HG02571 (cell line): ENCODE data around the gene OR13C3.
"Not testable (repeated sequence)": the region's sequence is repeated elsewhere in the genome, so short reads cannot be mapped to it uniquely, and the experiment has no call there.

Experiments
- ATAC-seq: cut with Tn5 transposase; IDR thresholded peaks from one replicate; pipeline ENCODE4 v1.9.1; 2021; ENCODE audit warnings: mild to moderate bottlenecking, moderate library complexity; ENCODE audit not compliant: unreplicated experiment

Gene OR13C3

GRCh38 chr9:104536756-104537155, at the start of gene OR13C3:
Gene OR13C3 (minus strand): TSS chr9:104536856. CDS start chr9:104536723, 133 bp downstream.
- ATAC-seq = no peak

GRCh38 chr9:104580562-104580961, 43.9 kb upstream of the OR13C3 start:
- ATAC-seq = no peak

- no peak for ATAC-seq
These were observed 40.6 kb upstream of the OR13C3 start for GRCh38 chr9:104577263-104577662.

GRCh38 chr9:104575456-104575855, 38.8 kb upstream of the OR13C3 start:
- ATAC-seq = no peak

GRCh38 chr9:104572612-104573011, 36.0 kb upstream of the OR13C3 start:
- no peak for ATAC-seq

GRCh38 chr9:104568868-104569267, 32.2 kb upstream of the OR13C3 start, which contains the start of gene OR13C8:
Gene OR13C8 (plus strand): TSS chr9:104569168. CDS start chr9:104569168, 0 bp downstream.
- ATAC-seq = no peak

GRCh38 chr9:104564358-104564757, 27.7 kb upstream of the OR13C3 start:
- ATAC-seq = no peak

GRCh38 chr9:104556830-104557634, 20.4 kb upstream of the OR13C3 start:
- ATAC-seq = no peak

- ATAC-seq = no peak
These were observed 18.9 kb upstream of the OR13C3 start for GRCh38 chr9:104555521-104555920.

GRCh38 chr9:104553261-104553660, 16.6 kb upstream of the OR13C3 start:
- no peak for ATAC-seq

GRCh38 chr9:104544644-104545043, 8.0 kb upstream of the OR13C3 start:
- no peak for ATAC-seq

- no peak for ATAC-seq
These were observed 2.6 kb upstream of the OR13C3 start for GRCh38 chr9:104539275-104539674.

- ATAC-seq = no peak
These were observed 9.5 kb downstream of the OR13C3 start, which contains the start of gene OR13C4 for GRCh38 chr9:104527109-104527508. Gene OR13C4 (minus strand): TSS chr9:104527209. CDS start chr9:104527209, 0 bp downstream.

GRCh38 chr9:104520241-104520640, 16.4 kb downstream of the OR13C3 start:
- not testable (repeated sequence) for ATAC-seq

- no peak for ATAC-seq
These were observed 21.8 kb downstream of the OR13C3 start for GRCh38 chr9:104514901-104515300.

- no peak for ATAC-seq
These were observed 30.1 kb downstream of the OR13C3 start for GRCh38 chr9:104506565-104506964.

GRCh38 chr9:104503963-104504362, 32.7 kb downstream of the OR13C3 start, which contains the start of gene OR13F1:
Gene OR13F1 (plus strand): TSS chr9:104504263. CDS start chr9:104504263, 0 bp downstream.
- no peak for ATAC-seq

- ATAC-seq = no peak
These were observed 33.2 kb downstream of the OR13C3 start for GRCh38 chr9:104503440-104503839.

- no peak for ATAC-seq
These were observed 41.8 kb downstream of the OR13C3 start for GRCh38 chr9:104494808-104495207.
